HG02938 (cell line): ENCODE data around the gene CHN2.

Experiments used
- ATAC-seq: cut with Tn5 transposase; IDR thresholded peaks from one replicate; pipeline ENCODE4 v1.9.1; 2021; ENCODE audit warnings: mild to moderate bottlenecking, moderate library complexity; ENCODE audit not compliant: unreplicated experiment

The CHN2 gene

DNA sequence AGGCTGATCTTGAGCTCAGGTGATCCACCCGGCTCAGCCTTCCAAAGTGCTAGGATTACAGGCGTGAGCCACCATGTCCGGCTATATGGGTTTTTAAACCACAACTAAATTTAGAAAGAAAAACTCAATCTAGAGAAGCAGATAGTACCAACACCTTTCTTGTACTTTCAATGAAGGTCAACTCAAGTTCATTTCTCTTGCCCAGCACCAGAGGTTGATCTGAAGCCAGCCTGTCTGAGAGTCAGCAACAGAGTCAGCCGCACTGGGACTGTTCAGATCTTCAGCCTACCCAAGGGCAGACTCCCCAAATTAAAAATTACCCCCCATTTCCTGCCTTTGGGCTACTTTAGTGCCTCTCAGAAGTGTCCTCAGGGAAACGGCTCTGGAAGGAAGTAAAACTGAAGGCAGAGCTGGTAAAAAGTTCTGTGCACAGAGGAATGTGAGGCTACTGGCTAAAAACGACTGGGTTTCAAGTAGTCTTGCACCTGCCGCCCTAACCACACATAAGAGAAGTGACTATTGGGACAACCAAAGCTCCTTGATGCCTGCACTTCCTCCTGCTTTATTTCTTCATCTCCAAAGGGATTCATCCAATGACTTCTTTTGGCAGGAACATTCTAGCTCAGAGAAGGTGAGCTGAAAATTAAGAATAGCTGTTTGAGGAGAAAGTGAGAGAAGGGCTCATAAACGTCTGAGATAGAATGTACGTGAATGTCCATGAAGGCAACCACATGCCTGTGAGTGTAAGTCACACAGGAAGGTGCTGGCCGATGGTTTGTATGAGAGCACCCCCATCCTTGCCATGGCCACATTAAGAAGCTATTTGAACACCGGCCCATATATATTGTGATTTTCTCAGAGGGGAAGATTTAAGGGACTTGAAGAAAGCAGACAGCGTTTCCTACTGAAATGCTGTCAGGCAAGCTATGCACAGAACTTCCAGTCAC lies 226.7 kb downstream of the CHN2 start:
- ATAC-seq = no peak

- ATAC-seq = no peak
These were observed 228.3 kb downstream of the CHN2 start for GRCh38 chr7:29422829-29423228.

DNA sequence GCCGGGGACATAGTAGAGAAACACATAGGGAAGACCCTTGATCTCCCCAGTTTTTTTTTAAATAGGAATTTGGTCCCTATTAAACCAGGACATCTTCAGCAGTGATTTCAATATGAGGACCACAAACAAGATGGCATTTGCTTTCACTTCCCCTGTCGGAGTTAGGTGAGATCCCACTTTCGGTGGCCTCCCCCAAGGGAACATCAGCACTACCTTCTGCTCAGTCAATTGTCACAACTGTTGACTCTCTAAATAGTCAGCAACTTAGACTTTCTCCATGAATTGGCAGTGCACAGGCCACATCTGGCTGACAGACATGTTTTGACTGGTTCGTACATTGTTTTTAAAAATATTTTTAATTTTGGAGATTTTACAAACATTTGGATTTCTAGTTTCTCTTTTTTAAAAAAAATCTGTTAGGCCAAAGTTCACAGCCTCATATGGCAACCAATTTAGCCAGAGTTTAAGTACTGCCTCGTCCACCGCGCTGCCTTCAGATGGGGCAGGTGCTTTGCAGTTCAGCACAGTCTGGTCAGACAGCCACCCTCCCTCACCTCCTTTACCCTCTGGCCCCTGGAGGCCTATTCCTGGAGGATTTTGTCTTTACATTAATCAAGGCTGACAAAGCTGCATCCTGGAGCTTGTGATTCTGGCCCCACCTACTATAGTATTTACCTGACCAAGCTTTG lies 229.9 kb downstream of the CHN2 start:
- ATAC-seq = no peak

DNA sequence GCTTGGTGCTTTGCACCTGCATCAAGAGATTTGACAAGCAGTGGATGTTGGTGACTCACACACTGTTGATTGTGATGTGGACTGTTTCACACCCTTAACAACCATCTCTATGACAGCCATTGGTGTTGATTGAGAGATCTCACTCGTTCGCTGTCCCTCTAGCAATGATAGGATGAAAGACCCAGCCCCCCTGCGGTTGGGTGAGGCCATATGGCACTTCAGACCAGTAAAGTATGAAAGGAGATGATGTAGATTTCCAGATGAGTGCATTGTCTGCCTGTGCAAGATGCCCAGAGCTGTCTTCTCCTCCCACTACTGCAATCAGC lies 230.4 kb downstream of the CHN2 start:
- no peak for ATAC-seq

DNA sequence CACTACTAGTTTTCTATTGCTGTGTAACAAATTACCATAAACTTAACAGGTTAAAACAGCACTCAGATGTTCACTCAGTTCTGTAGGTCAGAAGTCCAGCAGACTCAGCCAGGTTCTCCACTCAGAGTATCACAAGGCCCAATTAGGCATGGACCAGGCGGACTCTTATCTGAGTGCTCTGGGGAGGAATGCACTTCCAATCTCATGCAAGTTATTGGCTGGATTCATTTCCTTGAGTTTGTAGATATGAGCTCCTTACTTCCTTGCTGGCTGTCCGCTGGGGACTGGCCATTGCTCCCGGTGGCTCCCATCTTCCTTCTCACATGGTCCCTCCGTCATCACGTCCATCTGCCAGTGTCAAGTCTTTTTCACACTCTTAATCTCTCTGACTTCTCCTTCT lies 232.0 kb downstream of the CHN2 start:
- no peak for ATAC-seq

- no peak for ATAC-seq
These were observed 234.8 kb downstream of the CHN2 start for GRCh38 chr7:29429401-29429800.

DNA sequence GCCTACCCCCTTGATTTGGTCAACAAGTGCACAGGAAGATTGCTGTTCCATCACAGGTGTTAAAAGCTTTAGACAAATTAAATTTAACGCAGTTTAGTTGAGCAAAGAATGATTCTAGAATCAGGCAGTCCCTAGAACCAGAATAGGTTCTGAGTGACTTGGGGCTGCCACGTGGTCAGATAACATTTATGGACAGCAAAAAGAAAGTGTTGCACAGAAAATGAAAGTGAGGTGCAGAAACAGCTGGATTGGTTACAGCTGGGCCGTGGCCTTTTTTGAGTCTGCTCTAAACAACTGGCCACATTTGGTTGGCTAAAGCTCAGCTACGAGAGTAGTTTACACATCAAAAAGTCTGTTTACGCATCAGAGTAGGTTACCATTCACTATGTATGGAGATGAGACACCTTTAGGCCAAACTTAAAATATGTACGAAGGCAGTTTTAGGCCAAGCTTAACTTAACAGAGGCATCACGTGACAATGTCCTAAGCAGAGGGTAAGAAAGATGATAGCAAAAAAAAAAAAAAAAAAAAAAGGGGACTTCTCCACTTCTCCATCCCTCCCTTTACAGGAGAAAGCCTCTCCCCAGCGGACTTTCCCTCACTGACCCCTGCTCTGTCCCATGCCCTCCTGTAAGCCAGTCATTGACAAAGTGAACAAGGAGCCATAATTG lies 235.8 kb downstream of the CHN2 start:
- no peak for ATAC-seq

GRCh38 chr7:29431686-29432085 lies 237.1 kb downstream of the CHN2 start:
- ATAC-seq = no peak

DNA sequence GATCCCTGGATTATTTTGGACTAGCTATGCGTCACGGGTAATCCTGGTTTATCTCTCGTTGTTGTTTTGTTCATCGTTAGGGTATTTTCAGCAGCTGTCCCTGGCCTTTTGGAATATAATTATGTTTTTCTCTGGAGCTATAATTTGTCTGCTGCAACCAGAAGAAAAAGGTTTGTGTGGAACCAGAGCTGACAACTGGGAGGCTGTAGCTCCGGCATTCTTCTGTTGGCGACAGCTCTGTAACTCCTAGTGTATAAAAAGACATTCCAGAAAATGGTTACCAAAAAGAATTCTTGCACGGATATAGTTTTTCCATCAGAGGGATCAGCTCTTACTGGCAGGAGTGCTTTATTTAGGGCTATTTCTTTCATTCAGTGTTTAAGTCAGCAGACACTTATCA lies 238.1 kb downstream of the CHN2 start:
- no peak for ATAC-seq

GRCh38 chr7:29434380-29434768 lies 239.8 kb downstream of the CHN2 start:
- no peak for ATAC-seq

DNA sequence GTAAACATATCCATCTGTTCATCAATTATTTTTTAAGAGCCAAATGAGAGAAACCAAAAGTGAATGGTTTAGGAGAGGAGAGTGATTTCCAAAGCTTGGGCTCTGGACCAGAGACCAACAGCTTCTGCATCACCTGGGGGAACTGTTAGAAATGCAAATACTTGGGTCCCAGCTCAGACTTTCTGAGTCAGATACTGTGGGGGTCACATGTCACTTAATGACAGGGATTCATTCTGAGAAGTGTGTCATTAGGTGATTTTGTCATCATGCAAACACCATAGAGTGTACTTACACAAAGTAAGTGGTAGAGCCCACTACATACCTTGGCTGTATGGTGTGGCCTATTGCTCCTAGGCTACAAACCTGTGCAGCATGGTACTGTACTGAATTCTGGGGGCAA lies 240.6 kb downstream of the CHN2 start:
- ATAC-seq = peak; percentile 62

DNA sequence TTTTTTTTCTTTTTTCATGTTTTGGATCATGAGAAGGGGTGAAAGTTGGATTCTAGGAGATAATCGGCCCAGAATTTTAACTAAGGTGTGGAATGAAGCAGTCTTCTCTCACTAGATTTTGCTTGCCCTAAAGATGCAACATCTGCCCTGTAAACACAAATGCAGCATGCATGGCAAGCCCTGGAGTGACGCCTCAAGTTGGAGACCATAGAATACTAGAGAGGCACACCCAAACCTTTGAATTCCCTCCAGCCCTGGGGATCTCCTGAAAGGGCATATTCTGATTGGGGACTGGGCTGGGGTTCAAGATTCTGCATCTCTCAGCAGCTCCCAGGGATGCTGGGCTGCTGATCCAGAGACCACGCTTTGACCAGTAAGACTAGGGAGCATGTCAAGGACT lies 241.3 kb downstream of the CHN2 start:
- ATAC-seq = no peak

- ATAC-seq = no peak
These were observed 247.6 kb downstream of the CHN2 start for GRCh38 chr7:29442146-29442545.

GRCh38 chr7:29443552-29443951 lies 249.0 kb downstream of the CHN2 start:
- no peak for ATAC-seq

- ATAC-seq = no peak
These were observed 249.7 kb downstream of the CHN2 start for GRCh38 chr7:29444267-29444666.

DNA sequence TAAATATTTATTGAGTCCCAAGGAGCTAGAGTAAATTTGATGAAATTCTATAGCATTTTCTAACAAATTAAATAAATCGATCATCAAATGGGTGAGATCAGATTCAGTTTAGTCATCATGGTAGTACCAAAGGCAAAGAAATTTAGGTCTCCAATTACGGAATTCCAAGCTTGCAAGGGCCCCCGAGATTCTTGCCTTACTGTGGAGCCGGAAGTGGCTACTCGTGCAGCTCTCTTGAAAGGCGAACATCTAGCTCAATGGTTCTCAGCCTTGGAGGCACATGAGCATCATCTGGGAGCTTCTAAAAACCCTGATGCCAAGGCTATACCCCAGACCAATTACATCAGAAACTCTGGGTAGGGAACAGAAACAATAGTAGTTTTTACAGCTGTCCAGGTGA lies 251.2 kb downstream of the CHN2 start:
- no peak for ATAC-seq

DNA sequence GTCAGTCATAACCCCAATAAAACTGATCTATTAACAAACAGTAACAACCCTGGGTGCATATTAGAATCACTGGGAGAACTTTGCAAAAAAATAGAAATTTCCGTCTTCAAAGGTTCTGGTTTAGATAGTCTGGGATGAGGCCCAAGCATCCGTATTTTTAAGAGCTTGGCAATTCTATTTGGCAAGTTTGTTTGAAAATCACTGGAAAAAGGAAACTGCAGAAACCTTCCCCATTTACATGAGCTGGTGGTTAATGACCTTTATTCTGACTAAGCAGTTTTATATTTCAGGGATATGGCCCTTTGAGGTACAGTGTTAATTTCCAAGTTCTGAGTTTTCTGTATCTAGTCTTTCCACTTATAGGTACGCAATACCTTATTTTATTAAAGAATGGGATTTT lies 253.3 kb downstream of the CHN2 start:
- no peak for ATAC-seq

DNA sequence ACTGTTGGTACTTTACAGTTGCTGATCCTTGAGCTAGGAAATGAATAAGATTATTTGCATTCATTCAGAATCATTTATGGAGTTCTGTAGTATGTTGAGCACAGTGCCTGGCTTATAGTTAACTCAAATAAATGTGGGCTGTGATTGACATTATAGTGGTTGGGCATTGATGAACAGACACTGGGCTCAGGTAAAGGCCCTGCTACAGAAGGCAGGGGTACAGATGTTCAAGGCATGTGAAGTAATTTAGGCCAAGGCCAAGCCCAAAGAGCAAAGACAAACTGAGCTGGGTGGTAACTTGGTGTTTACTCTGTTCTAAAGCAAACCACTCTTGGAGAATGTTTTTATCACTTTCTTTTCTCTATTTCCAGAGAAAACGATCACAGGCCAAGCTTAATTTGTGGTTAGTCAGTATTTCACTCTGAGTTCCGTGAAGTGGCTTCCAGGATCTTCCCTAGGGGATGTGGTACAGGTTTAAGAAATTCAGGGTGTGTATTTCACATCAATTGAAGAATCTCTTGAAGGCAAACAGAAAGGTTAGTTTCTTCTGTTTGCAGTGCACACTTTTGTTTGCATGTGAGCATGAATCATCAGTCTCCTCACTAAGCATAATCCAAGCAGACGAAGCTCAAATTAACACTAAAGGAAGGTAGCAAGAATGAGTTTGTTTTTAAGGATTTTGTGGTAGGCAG lies 255.1 kb downstream of the CHN2 start:
- ATAC-seq = no peak

GRCh38 chr7:29453021-29453420 lies 258.4 kb downstream of the CHN2 start:
- ATAC-seq = no peak

DNA sequence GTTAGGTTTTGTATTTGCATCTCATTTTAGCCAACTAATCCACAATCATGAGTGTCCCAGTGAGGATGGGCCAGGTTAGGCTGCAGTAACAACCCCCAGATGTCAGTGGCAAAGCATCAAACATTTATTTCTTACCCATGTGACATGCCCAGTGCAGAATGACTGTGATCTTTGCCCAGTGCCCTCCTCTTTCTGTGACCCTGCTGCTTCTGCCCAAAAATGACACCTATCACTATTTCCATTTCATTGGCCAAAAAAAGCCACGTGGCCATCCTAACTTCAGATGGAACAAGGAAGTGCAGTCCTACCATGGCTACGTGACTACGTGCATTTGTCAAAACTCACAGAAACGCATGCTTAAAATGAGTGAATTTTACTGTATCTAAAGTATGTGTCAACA lies 259.9 kb downstream of the CHN2 start:
- no peak for ATAC-seq

DNA sequence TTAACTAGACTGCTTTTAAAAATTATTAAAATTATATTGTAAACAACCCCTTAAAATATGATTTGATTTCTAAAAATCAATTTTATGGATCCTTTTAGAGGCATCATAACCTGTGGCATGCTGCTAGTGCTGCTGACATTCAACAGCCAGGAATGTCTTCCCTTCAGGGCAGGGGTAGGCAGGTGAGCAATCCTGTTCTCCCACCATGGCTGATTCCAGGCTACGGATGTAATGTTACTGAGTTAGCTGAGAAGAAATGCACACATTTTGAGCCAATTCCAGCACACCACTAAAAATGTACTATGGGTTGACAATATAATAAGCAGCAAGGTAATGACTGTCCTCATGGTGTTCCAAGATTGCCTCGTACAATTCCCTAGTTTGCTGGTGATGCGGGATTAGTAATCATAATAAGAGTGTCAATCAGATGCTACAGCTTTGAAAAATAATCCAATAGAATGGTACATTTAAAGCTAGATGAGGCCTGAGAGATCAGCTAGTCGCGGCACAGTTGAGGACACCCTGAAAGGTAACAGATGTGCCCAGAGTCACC lies 260.4 kb downstream of the CHN2 start:
- ATAC-seq = no peak
